Measurements from ENCODE around the gene ADGRV1.

Gene ADGRV1

GRCh38 chr5:91135475-91136248 lies 577.1 kb downstream of the ADGRV1 start:
- DNase-seq (ENCODE audit: low spot score): no peak

- DNase-seq (ENCODE audit: low spot score): no peak
Measured at GRCh38 chr5:91136271-91136670, 577.7 kb downstream of the ADGRV1 start.

DNA sequence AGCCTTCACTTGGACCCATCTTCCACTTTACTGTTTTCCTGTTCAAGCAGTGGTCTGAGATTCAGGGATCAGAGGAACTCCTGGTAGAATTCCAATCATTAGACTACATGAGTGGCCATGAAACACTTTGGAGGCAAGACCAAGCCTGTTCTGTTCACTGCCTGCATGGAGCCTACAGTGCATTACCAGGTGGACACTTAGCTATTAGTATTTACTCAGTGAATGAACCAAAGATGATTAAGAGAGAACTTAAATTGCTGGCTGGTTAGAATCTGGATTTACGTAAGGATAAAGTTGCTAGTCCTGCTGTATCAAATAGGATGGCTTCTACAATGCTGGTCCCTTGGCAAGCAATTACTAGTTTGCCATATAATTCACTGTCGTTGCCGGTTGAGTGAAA lies 579.0 kb downstream of the ADGRV1 start:
- DNase-seq (ENCODE audit: low spot score): no peak

DNA sequence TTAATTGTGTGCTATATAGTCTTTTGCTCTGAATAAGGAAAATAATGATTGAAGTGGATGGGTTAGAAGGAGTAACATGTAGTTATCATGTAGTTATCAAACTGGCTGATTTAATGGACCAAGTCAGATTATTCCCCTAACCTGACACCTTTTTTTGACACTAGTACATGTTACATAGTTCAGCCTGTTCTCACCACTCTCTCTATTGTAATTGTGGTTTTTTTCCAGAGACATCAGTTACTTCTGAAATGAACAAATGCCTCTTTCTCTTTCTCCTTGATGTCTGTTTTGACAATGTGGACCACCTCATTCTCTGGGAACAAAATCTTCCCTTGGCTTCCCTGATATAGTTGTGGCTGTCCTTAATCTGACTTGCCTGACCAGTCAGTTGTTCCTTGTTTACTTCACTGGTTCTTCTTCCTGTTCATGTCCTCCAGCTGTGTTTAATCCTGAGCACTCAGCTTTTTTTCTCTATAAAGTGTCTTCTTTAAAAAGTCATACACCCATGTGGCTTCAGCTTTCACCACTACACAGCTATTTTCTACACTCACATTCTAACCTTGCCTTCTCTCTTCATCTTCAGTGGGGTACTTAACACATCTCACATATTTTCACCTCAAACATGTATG lies 581.1 kb downstream of the ADGRV1 start:
- DNase-seq (ENCODE audit: low spot score): no peak

DNA sequence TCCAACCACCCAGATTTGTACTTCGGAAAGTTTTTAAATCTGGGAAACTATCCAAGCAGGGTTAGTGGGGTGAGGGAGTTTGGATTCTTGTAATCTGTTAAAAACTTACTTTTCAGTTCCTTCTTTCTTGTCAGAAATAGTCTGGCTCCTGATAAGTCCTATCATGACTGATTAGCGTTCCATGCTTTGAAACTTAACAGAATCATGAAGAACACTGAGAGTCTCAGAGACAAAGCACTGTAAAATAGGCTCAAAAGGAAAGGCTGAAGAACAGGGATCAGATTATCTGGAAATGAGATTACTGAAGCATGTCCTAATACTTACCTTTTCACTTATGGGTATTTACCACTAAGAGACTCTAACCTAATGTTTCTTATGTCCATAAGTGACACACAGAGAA lies 582.1 kb downstream of the ADGRV1 start:
- no peak for DNase-seq (ENCODE audit: low spot score)

DNA sequence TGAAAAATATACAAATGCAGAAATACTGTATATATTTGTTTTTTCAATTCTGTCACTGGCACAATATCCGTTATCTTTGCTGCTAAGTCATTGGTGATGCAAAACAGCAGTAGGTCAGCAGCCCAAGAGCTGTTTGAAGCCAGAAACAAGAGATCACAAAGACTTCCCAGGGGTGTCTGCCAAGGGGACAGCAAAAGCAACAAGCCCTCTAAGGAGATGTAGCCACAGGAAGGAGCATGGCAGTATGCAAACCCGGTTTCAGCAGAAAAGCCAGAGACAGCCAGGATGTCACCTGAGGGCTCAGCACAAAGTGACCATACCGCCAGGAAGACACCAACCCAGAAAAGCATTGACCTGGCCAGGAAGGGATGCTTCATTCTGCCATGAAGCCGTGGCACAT lies 583.0 kb downstream of the ADGRV1 start:
- no peak for DNase-seq (ENCODE audit: low spot score)

GRCh38 chr5:91142386-91142785 lies 583.8 kb downstream of the ADGRV1 start:
- DNase-seq (ENCODE audit: low spot score): no peak

- DNase-seq (ENCODE audit: low spot score): no peak
Measured at GRCh38 chr5:91142819-91143218, 584.2 kb downstream of the ADGRV1 start.

- DNase-seq (ENCODE audit: low spot score): no peak
Measured at GRCh38 chr5:91143840-91144239, 585.2 kb downstream of the ADGRV1 start.

DNA sequence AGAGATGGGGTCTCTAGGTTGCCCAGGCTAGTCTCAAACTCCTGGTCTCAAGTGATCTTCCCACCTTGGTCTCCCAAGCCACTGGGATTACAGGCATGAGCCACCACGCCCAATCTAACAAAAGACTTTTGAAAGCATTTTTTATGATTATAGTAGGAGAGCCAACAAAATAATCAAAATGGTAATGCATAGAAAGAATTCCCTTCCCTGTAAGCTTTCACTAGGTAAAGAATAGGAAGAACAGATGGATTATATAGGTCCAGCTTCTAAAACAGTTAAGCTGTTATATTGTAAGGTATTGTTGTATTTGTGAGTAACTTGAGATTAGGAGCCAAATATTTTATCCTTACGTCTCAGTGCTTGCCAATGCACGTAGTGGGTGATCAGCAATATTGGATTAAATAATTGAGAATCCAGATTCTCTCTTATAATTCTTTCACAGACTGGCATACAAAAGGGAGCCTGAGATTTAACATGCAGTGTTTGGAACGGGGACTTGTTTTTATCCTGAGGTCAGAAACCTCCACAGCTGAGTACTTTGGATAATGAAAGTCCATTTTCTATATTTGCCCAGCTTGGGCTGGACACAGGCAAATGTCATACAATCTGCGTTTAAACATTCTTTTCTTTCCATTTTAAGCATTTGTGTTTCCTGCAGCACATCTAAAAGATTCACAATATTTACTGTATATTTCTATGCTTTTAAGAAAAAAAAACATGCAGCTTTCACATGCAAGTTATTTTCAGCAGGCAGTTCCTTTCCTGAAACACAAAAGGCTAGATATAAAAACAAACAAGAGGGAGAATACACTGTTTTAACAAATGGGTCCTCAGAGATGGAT lies 586.1 kb downstream of the ADGRV1 start:
- DNase-seq (ENCODE audit: low spot score): no peak

- no peak for DNase-seq (ENCODE audit: low spot score)
Measured at GRCh38 chr5:91145333-91145620, 586.7 kb downstream of the ADGRV1 start.

GRCh38 chr5:91146230-91146629 lies 587.6 kb downstream of the ADGRV1 start:
- no peak for DNase-seq (ENCODE audit: low spot score)

GRCh38 chr5:91146905-91147600 lies 588.5 kb downstream of the ADGRV1 start:
- DNase-seq (ENCODE audit: low spot score): no peak

- DNase-seq (ENCODE audit: low spot score): no peak
Measured at GRCh38 chr5:91150234-91150633, 591.6 kb downstream of the ADGRV1 start.

DNA sequence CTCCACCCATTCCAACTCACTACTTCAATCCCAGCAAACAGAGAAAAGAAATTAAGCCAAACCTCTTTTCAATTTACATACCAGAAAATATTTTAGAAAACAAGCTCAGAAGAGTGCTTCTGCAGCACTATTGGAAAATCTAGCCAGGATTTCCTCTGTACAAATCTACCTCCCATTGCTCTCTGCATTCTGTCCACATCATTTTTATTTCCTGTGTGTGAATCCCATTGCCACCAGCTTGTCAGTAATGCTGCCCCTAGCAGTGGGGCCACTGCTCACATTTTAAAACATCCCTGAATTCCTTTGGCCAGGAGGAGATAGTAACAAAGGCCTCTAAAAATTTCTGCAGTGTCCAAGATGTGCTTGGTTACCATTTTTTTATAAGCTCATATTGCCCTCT lies 592.0 kb downstream of the ADGRV1 start:
- no peak for DNase-seq (ENCODE audit: low spot score)

DNA sequence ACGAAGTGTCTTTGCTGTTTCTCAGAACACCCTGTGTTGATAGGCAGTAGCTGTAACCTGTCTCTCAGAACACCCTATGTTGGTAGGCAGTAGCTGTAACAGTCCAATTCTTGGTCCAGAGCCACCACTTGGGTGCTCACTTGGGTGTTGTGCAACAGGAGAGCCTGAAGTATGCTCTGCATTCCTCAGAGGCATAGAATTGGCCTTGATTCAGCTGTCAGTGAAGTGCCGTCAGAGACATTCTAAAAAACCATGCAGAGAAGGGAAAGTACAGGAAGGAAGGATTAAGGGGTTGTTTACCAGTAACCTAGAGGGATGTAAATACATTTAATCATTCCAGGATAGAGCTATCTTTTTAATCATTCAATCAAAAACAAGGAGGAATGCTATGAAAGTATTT lies 593.4 kb downstream of the ADGRV1 start:
- peak; percentile 83 for DNase-seq (ENCODE audit: low spot score)

DNA sequence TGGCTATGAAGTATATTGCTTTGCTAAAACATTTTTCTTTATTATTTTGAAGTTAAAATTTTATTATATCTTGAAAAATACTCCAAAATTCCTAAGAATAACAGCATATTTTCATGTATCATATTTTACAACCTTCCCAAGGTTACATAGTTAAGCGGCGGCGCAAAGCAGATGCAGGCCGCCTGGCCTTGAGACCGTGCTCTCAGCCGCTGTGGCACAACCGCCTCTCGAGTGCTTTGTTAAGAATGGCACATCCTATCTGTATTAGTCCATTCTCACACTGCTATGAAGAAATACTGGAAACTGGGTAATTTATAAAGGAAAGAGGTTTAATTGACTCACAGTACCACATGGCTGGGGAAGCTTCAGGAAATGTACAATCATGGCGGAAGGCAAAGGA lies 595.7 kb downstream of the ADGRV1 start:
- no peak for DNase-seq (ENCODE audit: low spot score)

DNA sequence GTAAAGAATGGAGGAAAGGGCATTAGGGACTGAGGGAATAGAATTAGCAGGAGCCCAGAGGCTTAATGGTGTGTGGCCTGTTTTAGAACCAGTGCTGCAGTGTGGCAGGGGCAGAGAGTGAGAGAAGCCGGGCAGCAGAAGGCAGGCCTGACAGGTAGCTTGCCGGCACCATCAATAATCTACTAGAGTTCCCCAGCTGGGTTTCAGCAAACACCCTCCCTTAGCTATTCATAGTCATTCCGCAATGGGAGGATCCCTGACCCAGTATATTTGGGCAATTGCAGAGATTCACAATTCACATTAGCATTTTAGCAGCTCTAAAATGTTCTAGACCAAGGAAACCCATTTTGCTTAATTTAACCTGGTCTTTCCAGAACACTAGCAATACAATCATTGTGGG lies 596.7 kb downstream of the ADGRV1 start:
- no peak for DNase-seq (ENCODE audit: low spot score)

- no peak for DNase-seq (ENCODE audit: low spot score)
Measured at GRCh38 chr5:91156242-91156641, 597.6 kb downstream of the ADGRV1 start.

GRCh38 chr5:91158011-91158410 lies 599.4 kb downstream of the ADGRV1 start:
- DNase-seq (ENCODE audit: low spot score): no peak

DNA sequence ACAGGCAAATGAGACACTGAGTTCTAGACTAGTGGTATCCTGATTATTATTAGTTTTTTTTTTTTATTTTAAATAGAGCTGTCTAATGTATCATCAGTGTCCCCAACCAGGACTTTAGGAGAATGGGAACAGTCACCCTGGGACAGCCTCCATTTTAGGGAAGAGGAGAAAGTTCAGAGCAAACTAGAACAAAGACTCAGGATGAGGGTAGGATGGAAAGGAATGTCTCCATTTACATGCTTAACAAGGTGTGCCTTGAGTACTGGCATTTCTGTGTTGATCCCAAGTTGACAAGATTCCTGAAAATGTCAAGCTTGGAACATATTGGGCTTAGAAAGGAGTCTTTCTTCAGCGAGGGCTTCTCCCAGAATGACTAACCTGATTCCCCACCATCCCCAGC lies 601.0 kb downstream of the ADGRV1 start:
- DNase-seq (ENCODE audit: low spot score): no peak

DNA sequence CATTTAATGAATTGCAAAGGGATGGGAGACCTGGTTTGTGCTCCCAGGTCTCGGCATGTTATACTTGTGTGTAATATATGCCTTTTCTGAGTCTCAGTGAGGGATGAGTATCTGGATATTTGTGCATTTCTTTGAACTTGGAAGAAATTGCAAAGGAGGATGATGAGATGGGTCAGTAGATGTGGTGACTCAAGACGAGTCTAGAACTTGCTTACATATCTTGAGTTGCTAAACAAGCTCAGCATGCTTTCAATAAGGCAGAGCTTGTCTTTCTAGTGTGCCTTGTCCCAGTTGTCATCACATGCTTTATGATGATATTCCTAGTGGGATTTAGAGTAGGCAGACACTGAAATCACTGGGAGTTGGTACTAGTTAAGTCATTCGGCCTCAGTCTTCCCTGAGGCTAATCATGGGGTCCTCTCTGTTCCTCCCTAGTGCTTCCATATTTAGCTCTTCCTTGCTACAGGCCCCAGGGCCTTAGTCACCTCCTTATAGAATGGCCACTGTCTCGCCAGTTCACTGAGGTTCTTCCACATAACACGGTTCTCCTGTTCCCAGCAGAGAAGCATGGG lies 602.2 kb downstream of the ADGRV1 start:
- no peak for DNase-seq (ENCODE audit: low spot score)
